Measurements from ENCODE around the gene TRAF3IP3.

The TRAF3IP3 gene

DNA sequence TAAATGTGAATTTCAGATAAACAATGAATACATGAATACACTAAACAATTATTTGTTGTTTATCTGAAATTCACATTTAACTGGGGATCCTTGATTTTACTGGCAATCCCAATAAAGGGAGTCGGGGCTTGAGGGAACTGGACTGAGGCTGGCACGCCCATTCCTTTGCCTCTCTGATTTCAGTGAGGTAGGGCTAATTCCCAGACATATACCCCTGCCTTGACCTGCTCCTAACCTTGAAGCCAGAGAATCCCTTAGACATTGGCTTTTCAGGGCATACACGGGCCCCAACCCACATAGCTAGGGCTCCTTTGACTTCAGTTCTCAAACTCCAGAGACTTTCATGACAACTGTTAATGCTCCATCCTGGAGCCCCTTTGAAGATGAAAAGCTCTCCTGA, 61.1 kb downstream of the TRAF3IP3 start:
- DNase-seq (ENCODE audit: low read depth): no peak
- no peak overlapping the region for H3K4me3 ChIP-seq (ENCODE audit: low read depth, low read length)

- H3K4me3 ChIP-seq (ENCODE audit: low read depth, low read length): no peak overlapping the region
- DNase-seq (ENCODE audit: low read depth): no peak
Measured at GRCh38 chr1:209817691-209818090, 61.8 kb downstream of the TRAF3IP3 start.

DNA sequence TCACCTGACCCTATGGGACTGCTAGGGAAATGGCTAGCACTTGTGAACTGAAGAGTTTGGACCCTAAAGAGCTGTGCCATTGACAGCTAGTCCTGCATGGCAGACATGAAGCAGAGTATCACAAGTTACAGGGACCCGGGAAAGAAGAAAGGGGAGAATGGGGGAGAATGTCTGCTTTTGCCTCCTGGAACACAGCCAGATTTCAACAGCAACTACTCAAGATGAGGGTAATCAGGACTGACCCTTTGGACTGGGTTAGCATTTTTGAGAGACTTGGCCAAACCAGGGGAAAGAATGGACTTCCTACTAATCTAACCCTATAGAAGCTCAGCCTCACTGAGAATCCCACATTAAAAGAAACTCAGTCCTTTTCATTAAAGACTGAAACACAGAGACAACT, 63.2 kb downstream of the TRAF3IP3 start:
- no peak overlapping the region for H3K4me3 ChIP-seq (ENCODE audit: low read depth, low read length)
- no peak for DNase-seq (ENCODE audit: low read depth)

- H3K4me3 ChIP-seq (ENCODE audit: low read depth, low read length): no peak overlapping the region
- DNase-seq (ENCODE audit: low read depth): no peak
Measured at GRCh38 chr1:209820986-209821385, 65.1 kb downstream of the TRAF3IP3 start.

DNA sequence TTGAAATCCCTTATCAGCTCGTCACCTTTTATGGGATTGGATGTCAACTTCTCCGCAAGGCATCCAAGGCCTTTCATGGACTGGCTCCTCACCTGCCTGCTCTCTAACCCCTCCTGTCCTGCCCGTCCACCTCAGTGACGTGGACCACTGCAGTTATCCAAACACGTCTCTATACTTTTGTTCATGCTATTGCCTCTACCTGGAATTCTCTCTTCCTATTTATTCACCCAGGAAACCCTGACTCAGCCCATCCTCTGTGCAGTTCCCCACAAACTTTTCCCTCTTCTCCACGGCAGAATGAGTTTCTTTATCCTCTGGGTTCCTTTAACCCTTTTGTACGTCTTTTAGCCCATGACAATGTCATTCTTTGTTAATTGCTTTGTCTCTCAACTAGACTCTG, 66.9 kb downstream of the TRAF3IP3 start:
- H3K4me3 ChIP-seq (ENCODE audit: low read depth, low read length): no peak overlapping the region
- DNase-seq (ENCODE audit: low read depth): no peak

GRCh38 chr1:209823143-209824041, 67.5 kb downstream of the TRAF3IP3 start:
- peak; percentile 39 for DNase-seq (ENCODE audit: low read depth)

GRCh38 chr1:209825591-209826434, 70.0 kb downstream of the TRAF3IP3 start:
- no peak for DNase-seq (ENCODE audit: low read depth)
- H3K4me3 ChIP-seq (ENCODE audit: low read depth, low read length): no peak overlapping the region

More at GRCh38 chr1:209823143-209824041, 67.5 kb downstream of the TRAF3IP3 start:
- H3K4me3 ChIP-seq (ENCODE audit: low read depth, low read length): no peak overlapping the region

DNA sequence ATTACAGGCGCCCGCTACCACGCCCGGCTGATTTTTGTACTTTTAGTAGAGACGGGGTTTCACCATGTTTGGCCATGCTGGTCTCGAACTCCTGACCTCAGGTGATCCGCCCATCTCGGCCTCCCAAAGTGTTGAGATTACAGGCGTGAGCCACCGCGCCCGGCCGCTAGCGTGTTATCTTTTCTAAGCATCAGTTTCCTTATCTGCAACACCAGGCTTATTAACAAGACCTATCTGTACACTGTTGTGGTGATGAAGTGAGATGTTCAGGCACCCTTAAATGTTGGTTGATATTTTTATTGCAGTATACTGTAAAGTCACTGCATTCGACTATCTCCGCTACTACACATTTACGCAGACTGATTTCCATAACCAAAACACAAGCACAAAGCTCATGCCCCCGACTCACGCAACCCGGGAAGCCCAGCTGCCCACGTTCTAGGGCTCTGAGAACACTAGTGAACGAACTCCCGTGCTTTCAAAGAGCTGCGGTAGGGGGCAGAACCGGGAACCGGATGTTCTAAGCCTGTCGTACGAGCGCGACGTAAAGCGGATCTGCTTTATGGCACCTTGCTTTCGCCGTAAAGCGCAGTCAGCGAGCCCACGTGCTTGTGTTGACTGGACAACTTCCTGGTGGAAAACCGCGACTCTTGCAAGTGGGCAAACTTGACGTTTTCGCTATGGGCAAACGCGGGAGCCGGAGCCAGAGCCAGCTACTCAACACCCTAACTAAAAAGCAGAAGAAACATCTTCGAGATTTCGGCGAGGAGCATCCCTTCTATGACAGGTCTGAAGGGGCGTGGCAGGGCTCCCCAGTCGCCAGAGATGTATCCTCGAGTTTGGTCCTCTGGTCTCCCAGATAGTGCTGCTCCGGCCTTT, 71.8 kb downstream of the TRAF3IP3 start, which contains the start of gene UTP25:
TSS of gene UTP25 (plus strand) at position 589 of the 879 bp plus-strand sequence. CDS start at position 681, 92 bp downstream.
- DNase-seq (ENCODE audit: low read depth): peak; percentile 92
- H3K4me3 ChIP-seq (ENCODE audit: low read depth, low read length): peak within 1 kb of the TSS; percentile 87

- H3K4me3 ChIP-seq (ENCODE audit: low read depth, low read length): no peak overlapping the region
- DNase-seq (ENCODE audit: low read depth): no peak
Measured at GRCh38 chr1:209829716-209830115, 73.9 kb downstream of the TRAF3IP3 start.

DNA sequence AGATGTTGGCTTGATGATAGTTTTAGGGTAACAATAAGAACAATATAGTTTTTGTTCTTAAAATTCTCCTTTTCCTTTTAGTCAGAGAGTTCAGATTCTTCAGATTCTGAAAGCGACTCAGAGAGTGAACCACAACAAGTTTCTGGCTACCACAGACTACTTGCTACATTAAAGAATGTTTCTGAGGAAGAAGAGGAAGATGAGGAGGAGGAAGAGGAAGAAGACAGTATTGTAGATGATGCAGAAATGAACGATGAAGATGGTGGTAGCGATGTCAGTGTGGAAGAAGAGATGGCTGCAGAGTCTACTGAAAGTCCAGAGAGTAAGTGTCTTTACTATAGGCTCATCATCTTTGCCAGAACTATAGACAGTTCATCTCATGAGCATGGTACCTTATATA, 74.9 kb downstream of the TRAF3IP3 start:
- no peak for DNase-seq (ENCODE audit: low read depth)

DNA sequence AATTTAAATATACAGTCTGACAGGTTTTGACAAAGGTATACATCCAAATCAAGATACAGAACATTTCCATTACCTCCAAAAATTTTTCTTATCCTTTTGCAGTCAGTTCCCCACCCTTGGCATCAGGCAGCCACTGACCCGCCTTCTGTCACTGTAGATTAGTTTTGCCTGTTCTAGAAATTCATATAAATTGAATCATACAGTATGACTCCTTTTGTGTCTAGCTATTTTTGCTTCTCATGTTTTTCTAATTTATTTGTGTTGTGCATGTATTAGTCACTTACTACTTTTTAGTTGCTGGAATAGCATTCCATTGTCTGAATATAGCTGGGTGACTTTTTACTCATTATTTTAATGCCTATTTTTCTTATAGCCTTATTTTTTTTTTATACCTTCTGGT, 75.8 kb downstream of the TRAF3IP3 start:
- no peak overlapping the region for H3K4me3 ChIP-seq (ENCODE audit: low read depth, low read length)
- DNase-seq (ENCODE audit: low read depth): no peak

More for the DNA sequence above, 74.9 kb downstream of the TRAF3IP3 start:
- H3K4me3 ChIP-seq (ENCODE audit: low read depth, low read length): no peak overlapping the region

Data from skeletal muscle cell (primary cell).